GM23248 (cell line): ENCODE data around the gene ESPN. TPM values are rescaled to one million over a fixed set of nuclear protein-coding genes. Genes with fewer than 3 reads are reported as not detected.

ENCODE experiments used
- DNase-seq: peaks from one replicate; pipeline ENCODE4 v3.0.0-alpha.2; 2015
- H2AFZ ChIP-seq: fragments of 200-600 bp; sonication (generic); 2 replicates; pipeline ENCODE4 v1.6.1; 2016; ENCODE audit warnings: antibody characterized with exemption
- H3F3A ChIP-seq: fragments of 200-600 bp; sonication (generic); 2 replicates; pipeline ENCODE4 v1.6.1; 2016; ENCODE audit warnings: mild to moderate bottlenecking, antibody characterized with exemption, mixed run types; ENCODE audit not compliant: insufficient read depth
- H3K27ac ChIP-seq: fragments of 200-600 bp; sonication (generic); 2 replicates; pipeline ENCODE4 v1.5.1; 2016; ENCODE audit warnings: mild to moderate bottlenecking
- H3K27me3 ChIP-seq: fragments of 200-600 bp; sonication (generic); replicated peaks from 2 replicates; pipeline ENCODE4 v1.6.1; 2016; ENCODE audit warnings: mild to moderate bottlenecking; ENCODE audit not compliant: insufficient read depth
- H3K36me3 ChIP-seq: fragments of 200-600 bp; sonication (generic); 2 replicates; pipeline ENCODE4 v1.6.1; 2016; ENCODE audit warnings: low read depth, mild to moderate bottlenecking
- H3K4me1 ChIP-seq: fragments of 200-600 bp; sonication (generic); 2 replicates; pipeline ENCODE4 v1.6.1; 2016; ENCODE audit warnings: mild to moderate bottlenecking; ENCODE audit not compliant: insufficient read depth
- H3K4me2 ChIP-seq: fragments of 200-600 bp; sonication (generic); one replicate; pipeline ENCODE4 v1.6.1; 2016; ENCODE audit warnings: mild to moderate bottlenecking; ENCODE audit not compliant: unreplicated experiment
- H3K4me3 ChIP-seq: fragments of 200-600 bp; sonication (generic); 2 replicates; pipeline ENCODE4 v1.5.1; 2016; ENCODE audit warnings: mild to moderate bottlenecking
- H3K79me2 ChIP-seq: fragments of 200-600 bp; sonication (generic); 2 replicates; pipeline ENCODE4 v1.6.1; 2016; ENCODE audit warnings: mild to moderate bottlenecking; ENCODE audit not compliant: insufficient read depth
- H3K9ac ChIP-seq: fragments of 200-600 bp; sonication (generic); 2 replicates; pipeline ENCODE4 v1.6.1; 2016; ENCODE audit warnings: mild to moderate bottlenecking
- H3K9me2 ChIP-seq: fragments of 200-600 bp; sonication (generic); 2 replicates; pipeline ENCODE4 v1.6.1; 2016; ENCODE audit warnings: mixed run types, mild to moderate bottlenecking, moderate library complexity; ENCODE audit not compliant: insufficient read depth
- H3K9me3 ChIP-seq: fragments of 200-600 bp; sonication (generic); one replicate; pipeline ENCODE4 v1.6.1; 2017; ENCODE audit warnings: low read depth
- H4K20me1 ChIP-seq: fragments of 200-600 bp; sonication (generic); 2 replicates; pipeline ENCODE4 v1.6.0; 2016; ENCODE audit not compliant: insufficient read depth
- EZH2 ChIP-seq: fragments of 200-600 bp; sonication (generic); IDR thresholded peaks from 2 replicates; pipeline ENCODE4 v1.6.1; 2018; ENCODE audit warnings: antibody characterized with exemption, mild to moderate bottlenecking; ENCODE audit not compliant: insufficient read depth, poor library complexity, severe bottlenecking
- EZH2phosphoT487 ChIP-seq: fragments of 200-600 bp; sonication (generic); IDR thresholded peaks from 2 replicates; pipeline ENCODE4 v1.6.1; 2018; ENCODE audit warnings: antibody characterized with exemption, moderate library complexity, mild to moderate bottlenecking, low read depth; ENCODE audit not compliant: insufficient read depth
- WGBS, 2 experiments: methylation state at CpG; one replicate each; pipeline ENCODE4 v1.1.6; 2015 to 2017; ENCODE audit warnings: low lambda C conversion rate in 2 of 2, low coverage in 1 of 2; ENCODE audit errors: missing lambda C conversion rate in 2 of 2; 5-methylcytosine and 5-hydroxymethylcytosine counted together
- in situ Hi-C: fragments of 300-500 bp; cut with MboI; formaldehyde crosslinking; loops from 2 replicates; pipeline ENCODE4 v1.15.0; 2020
- polyA plus RNA-seq: library from polyadenylated mRNA; unstranded; fragments of >200 nt; fragmentation: Nextera tagmentation; extraction: Ambion mirVana; gene quantifications from 2 replicates; pipeline ENCODE4 v1.2.1, GENCODE V29; 2016
- total RNA-seq: library from RNA; depleted of rRNA; stranded (reverse); fragments of >200 nt; shearing (Covaris generic); gene quantifications from 2 replicates; pipeline ENCODE4 v1.2.3, GENCODE V29; 2014

Gene ESPN
- total and polyA plus RNA-seq, 2 experiments from 2014 or later, result not detected

GRCh38 chr1:6409053-6409452, 15.5 kb upstream of the ESPN start:
- H3K4me3 ChIP-seq, result no peak overlapping the region
- H3K4me2 ChIP-seq, result no peak overlapping the region
- no peaks in the 10 kb centered on the region for H3K36me3 ChIP-seq
- H2AFZ ChIP-seq, result no peak overlapping the region
- no peaks in the 10 kb centered on the region for H3K4me1 ChIP-seq
- H3K9me2 ChIP-seq, result no peaks in the 10 kb centered on the region
- H4K20me1 ChIP-seq, result no peaks in the 10 kb centered on the region
- no peak overlapping the region for H3K9ac ChIP-seq
- WGBS, 2 experiments, result 65 to 72% methylated on average over 4 of the region's 4 CpGs
- H3K27ac ChIP-seq, result no peak overlapping the region
- no peaks in the 10 kb centered on the region for H3K79me2 ChIP-seq
- in situ Hi-C loops, result no loop called here
- TF ChIP-seq EZH2, result no peak
- no peak for TF ChIP-seq EZH2phosphoT487
- no peaks in the 10 kb centered on the region for H3F3A ChIP-seq
- H3K9me3 ChIP-seq, result no peaks in the 10 kb centered on the region
- DNase-seq, result no peak
- H3K27me3 ChIP-seq, result 0 out of 2 replicates have a peak, but pooled peaks cover 6% of the 10 kb centered on the region

- H2AFZ ChIP-seq, result no peak overlapping the region
- 61 to 81% methylated on average over 3 to 6 of the region's 6 CpGs for WGBS, 2 experiments
- in situ Hi-C loops, result no loop called here
- no peak for DNase-seq
- no peak overlapping the region for H3K4me3 ChIP-seq
- no peak overlapping the region for H3K27ac ChIP-seq
- no peak for TF ChIP-seq EZH2phosphoT487
- no peak for TF ChIP-seq EZH2
- H3K9me2 ChIP-seq, result no peaks in the 10 kb centered on the region
- H3F3A ChIP-seq, result no peaks in the 10 kb centered on the region
- no peaks in the 10 kb centered on the region for H3K79me2 ChIP-seq
- no peak overlapping the region for H3K4me2 ChIP-seq
- no peak overlapping the region for H3K9ac ChIP-seq
- no peaks in the 10 kb centered on the region for H3K36me3 ChIP-seq
- no peaks in the 10 kb centered on the region for H3K9me3 ChIP-seq
- no peaks in the 10 kb centered on the region for H4K20me1 ChIP-seq
- 0 out of 2 replicates have a peak, but pooled peaks cover 9% of the 10 kb centered on the region for H3K27me3 ChIP-seq
- H3K4me1 ChIP-seq, result 0 out of 2 replicates have a peak, but pooled peaks cover 3% of the 10 kb centered on the region
Observed at GRCh38 chr1:6409733-6410132, 14.8 kb upstream of the ESPN start.

- H3K9me3 ChIP-seq, result no peaks in the 10 kb centered on the region
- H3K79me2 ChIP-seq, result no peaks in the 10 kb centered on the region
- no peaks in the 10 kb centered on the region for H3K36me3 ChIP-seq
- H3K4me1 ChIP-seq, result 0 out of 2 replicates have a peak, but pooled peaks cover 5% of the 10 kb centered on the region
- H3K4me2 ChIP-seq, result no peak overlapping the region
- H4K20me1 ChIP-seq, result no peaks in the 10 kb centered on the region
- no peak overlapping the region for H3K9ac ChIP-seq
- peaks cover 15% of the 10 kb centered on the region for H3K27me3 ChIP-seq
- H3K9me2 ChIP-seq, result no peaks in the 10 kb centered on the region
- no peaks in the 10 kb centered on the region for H3F3A ChIP-seq
- H3K27ac ChIP-seq, result no peak overlapping the region
- DNase-seq, result no peak
- no peak for TF ChIP-seq EZH2
- TF ChIP-seq EZH2phosphoT487, result no peak
- in situ Hi-C loops, result no loop called here
- 69 to 73% methylated on average over 13 of the region's 13 CpGs for WGBS, 2 experiments
- no peak overlapping the region for H3K4me3 ChIP-seq
- H2AFZ ChIP-seq, result no peak overlapping the region
Observed at GRCh38 chr1:6410248-6410893, 14.2 kb upstream of the ESPN start.

- no peak overlapping the region for H3K4me2 ChIP-seq
- H3K27ac ChIP-seq, result no peak overlapping the region
- in situ Hi-C loops, result no loop called here
- no peak overlapping the region for H3K4me3 ChIP-seq
- no peaks in the 10 kb centered on the region for H3K9me2 ChIP-seq
- H4K20me1 ChIP-seq, result no peaks in the 10 kb centered on the region
- H3K79me2 ChIP-seq, result no peaks in the 10 kb centered on the region
- H3K9me3 ChIP-seq, result no peaks in the 10 kb centered on the region
- no peak overlapping the region for H2AFZ ChIP-seq
- H3K4me1 ChIP-seq, result 0 out of 2 replicates have a peak, but pooled peaks cover 5% of the 10 kb centered on the region
- 71 to 75% methylated on average over 6 of the region's 6 CpGs for WGBS, 2 experiments
- H3K36me3 ChIP-seq, result no peaks in the 10 kb centered on the region
- H3K27me3 ChIP-seq, result peaks cover 39% of the 10 kb centered on the region
- no peaks in the 10 kb centered on the region for H3F3A ChIP-seq
- no peak for DNase-seq
- TF ChIP-seq EZH2phosphoT487 (no peak), EZH2 (no peak)
- no peak overlapping the region for H3K9ac ChIP-seq
Observed at GRCh38 chr1:6412896-6413295, 11.7 kb upstream of the ESPN start.
